GM21390 (cell line): Measurements from ENCODE around the gene NLK.
"Not testable (repeated sequence)": the region's sequence is repeated elsewhere in the genome, so short reads cannot be mapped to it uniquely, and the experiment has no call there.

Source experiments
- ATAC-seq: cut with Tn5 transposase; IDR thresholded peaks from one replicate; pipeline ENCODE4 v1.9.1; 2021; ENCODE audit not compliant: unreplicated experiment

The NLK gene

DNA sequence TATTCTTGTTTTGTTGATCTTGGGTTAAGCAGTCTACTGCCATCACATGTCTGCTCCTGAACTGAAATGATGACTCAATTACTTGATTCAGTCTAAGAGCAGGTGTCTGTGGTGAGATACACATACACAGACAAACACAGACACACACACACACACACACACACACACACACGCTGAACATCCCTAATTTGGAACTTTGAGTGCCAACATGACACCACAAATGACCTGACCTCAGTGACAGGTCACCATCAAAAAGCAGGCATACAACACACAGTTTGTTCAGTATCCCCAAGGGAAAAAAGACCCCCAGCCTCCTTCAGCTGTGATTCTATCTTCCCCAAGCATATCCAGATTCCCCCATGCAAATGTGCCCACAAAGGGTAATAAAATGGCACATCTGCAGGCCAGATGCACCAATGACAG lies 146.4 kb downstream of the NLK start:
- no peak for ATAC-seq

DNA sequence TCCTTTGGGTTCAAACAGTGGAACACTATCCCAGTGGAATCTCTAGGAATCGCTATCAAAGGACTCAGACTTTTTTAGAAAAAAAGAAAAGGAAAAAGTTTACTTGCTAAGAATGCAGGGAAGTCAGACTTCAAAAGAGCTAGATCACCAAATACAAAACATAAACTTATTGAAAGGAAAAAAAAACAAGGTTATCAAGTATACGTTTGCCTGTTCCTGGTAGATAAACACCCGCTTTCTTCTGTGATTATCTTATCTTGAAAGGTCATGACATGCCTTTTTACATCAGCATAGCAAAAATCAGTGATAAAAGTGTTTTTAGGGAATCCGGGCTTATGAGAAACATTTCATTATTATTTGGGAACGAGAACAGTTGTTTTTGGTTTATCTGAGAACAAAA lies 147.2 kb downstream of the NLK start:
- no peak for ATAC-seq

DNA sequence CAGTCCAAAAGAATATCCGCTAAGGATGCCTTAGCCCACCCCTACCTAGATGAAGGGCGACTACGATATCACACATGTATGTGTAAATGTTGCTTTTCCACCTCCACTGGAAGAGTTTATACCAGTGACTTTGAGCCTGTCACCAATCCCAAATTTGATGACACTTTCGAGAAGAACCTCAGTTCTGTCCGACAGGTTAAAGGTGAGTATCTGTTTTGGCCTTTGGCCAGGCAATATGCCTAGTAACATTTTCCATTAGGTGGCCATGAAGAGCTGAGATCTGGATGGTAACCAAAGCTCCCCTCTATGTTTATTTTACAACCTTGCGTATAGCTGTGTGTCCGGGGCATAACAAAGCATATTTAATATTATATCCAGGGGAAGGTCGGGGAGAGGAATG lies 148.5 kb downstream of the NLK start:
- ATAC-seq, result no peak

DNA sequence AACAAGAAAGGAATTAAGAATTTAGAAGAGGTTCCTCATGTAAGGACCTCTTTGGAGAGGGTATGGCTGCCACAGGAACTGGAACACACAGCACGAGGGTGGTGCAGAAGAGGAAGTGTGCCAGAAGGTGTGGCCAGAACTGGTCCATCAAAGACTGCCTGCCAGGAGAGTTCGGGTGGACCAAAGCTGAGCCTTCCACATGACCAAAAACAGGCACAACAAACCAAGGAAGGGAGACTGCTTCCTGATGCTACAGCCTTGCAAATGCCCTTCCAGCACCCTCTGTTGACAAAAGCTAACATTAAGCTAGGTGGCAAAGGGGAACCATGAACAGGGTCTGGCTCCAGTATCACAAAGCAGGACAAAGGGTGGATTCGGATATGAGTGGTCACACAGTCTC lies 150.8 kb downstream of the NLK start:
- no peak for ATAC-seq

DNA sequence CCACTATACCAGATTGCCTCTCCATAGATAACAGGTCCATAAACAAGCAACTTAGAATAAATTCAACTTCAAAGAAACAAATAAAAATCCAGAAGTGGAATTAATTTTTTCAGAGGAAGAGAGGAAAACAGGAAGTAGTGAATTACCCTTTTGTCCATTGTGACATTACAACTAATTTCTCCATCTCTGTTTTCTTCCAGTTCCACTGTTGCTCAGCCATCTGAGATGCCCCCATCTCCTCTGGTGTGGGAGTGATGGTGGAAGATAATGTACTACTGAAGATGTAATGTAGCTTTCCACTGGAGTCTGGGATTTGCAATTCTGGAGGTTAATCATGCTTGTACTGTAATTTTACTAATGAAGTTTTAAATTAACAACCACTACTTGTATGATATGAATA lies 151.9 kb downstream of the NLK start:
- ATAC-seq, result no peak

DNA sequence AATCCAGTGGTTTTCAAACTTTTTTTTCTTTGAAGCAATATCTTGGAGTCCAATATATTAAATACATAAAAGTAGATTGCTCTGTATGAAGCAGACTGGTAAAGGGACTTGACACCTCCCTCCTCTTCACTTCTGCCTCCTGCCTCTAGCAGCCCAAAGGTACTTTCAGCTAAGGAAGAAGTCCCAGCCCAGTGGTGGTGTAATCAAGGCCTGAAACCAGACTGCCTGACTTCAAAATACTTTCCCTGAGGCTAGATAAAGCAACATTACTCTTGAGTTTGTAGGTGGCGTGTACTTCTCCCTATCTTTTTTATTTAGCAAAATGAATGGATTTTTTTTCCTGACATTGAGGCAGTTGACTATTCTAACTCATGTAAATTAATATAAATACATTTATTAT lies 154.2 kb downstream of the NLK start:
- no peak for ATAC-seq

DNA sequence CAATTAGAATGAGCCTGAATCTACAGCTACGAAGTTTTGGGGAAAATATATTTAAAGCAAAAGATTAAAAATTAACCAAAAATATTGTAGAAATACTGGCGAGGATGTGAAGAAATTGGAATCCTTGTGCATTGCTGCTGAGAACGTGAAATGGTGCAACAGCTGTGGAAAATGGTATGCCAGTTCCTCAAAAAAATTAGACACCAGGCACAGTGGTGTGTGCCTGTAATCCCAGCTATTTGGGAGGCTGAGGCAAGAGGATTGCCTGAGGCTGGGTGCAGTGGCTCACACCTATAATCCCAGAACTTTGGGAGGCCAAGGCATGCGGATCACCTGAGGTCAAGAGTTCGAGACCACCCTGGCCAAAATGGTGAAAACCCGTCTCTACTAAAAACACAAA lies 156.6 kb downstream of the NLK start:
- ATAC-seq, result no peak

DNA sequence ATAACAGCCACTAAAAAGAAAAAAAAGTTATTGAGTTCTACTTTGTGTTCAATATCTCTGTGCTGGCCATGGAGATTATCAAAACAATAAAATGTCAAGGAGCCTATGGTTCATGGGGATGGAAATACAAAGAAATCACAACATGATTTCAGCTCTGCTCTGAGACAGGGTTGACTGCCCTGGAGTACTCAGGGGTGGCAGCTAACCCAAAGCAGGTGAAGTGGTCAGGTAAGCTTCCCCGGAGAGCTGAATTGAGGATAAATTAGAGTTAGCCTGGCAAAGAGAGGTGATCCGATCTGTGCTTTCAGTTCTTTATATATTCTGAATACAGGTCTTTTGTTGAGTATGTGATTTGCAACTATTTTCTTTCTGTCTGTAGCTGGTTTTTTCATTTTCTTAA lies 157.3 kb downstream of the NLK start:
- ATAC-seq, result no peak

DNA sequence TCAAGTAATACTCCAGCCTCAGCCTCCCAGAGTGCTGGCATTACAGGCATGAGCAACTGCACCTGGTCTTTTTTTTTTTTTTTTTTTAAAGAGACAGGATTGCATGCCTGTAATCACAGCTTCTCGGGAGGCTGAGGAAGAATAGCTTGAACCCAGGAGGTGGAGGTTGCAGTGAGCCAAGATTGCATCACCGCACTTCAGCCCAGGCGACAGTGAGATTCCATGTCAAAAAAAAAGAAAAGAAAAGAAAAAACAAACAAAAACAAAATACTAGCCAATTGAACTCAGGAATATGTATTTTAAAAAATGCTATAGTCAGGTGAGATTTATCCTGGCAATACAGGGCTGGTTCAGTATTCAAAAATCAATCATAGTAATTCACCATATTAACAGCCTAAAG lies 158.8 kb downstream of the NLK start:
- no peak for ATAC-seq

DNA sequence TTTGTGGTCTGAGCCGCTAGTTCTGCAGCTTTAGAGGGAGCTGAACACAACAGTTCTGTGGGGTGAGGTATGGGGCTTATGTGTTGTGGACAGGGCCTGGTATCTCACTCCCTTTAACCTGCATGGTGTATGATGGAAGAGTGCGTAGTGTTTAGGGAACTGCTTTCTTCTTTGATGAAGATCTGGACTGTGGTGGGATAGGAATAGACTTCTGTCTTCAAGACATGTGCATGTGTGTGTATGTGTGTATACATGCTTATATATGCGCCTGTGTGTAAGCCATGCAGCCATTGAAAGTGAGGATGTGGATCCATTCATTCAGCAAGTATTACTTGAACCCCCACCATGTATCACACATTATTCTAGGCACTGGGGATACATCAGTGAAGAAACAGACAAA lies 161.8 kb downstream of the NLK start:
- ATAC-seq, result no peak

DNA sequence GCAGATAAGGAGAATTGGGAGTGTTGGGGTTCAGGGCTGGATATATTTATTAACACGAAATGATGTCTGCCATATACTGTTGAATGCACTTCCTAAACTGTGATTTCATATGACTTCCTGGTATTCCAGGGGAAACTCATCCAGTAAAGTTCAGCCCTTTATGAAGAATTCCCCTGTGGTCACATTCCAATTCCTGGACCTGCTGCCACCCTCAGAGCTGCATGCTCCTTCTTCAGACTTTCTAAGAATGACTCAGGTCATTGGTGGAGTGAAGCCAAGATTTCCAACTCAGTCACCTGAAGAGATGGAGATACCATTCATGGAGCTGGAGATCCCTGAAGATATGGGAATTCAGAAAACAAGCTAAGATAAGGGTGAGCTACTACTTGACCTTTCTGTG lies 162.3 kb downstream of the NLK start:
- no peak for ATAC-seq

DNA sequence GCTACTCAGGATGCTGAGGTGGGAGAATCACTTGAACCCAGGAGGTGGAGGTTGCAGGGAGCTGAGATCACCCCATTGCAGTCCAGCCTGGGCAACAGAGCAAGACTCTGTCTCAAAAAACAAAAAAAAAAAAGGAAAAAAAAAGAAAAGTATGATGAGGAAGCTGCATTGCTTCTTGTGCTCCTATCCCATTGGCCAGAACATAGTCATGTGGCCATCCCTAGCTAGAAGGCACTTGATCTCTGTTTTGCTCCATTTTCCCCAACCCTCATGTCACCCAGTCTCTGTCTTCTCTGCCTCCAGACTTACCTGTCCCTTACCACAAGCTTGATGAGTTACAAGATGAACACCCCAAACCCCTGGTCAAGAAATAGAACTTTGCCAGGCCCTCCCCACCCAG lies 163.8 kb downstream of the NLK start:
- no peak for ATAC-seq

DNA sequence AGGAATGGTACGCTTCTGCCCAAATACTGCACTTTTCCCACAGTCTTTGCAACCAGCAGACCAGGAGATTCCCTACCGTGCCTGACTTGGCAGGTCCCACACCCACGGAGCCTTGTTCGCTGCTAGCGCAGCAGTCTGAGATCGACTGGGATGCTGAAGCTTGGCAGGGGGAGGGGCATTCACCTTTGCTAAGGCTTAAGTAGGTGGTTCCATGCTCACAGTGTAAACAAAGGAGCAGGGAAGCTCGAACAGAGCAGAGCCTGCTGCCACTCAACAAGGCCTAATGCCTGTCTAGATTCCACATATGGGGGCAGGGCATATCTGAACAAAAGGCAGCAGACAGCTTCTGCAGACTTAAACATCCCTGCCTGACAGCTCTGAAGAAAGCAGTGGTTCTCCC lies 169.3 kb downstream of the NLK start:
- no peak for ATAC-seq

DNA sequence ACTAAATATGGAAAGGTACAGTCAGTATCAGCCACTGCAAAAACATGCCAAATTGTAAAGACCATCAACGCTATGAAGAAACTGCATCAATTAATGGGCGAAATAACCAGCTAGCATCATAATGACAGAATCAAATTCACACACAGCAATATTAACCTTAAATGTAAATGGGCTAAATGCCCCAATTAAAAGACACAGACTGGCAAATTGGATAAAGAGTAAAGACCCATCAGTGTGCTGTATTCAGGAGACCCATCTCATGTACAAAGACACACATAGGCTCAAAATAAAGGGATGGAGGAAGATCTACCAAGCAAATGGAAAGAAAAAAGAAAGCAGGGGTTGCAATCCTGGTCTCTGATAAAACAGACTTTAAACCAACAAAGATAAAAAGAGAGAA lies 171.1 kb downstream of the NLK start:
- not testable (repeated sequence) for ATAC-seq

DNA sequence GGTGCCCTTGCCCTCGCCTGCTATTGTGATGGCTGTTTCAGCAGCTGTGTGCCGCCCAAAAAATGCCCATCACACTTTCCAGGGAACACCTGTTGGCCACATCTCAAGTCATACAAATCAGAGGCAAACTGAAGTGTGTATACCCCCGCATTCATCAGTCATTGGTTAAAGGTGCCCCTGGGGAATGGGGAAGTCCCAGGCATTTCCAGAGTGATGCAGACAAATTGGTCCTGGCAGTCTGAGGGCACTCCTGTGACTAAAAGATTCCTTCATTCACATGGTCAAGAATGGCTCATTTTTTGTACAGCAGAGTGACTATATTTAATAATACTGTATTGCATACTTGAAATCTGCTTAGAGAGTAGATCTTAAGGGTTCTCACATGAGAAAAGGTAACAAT lies 173.6 kb downstream of the NLK start:
- no peak for ATAC-seq

DNA sequence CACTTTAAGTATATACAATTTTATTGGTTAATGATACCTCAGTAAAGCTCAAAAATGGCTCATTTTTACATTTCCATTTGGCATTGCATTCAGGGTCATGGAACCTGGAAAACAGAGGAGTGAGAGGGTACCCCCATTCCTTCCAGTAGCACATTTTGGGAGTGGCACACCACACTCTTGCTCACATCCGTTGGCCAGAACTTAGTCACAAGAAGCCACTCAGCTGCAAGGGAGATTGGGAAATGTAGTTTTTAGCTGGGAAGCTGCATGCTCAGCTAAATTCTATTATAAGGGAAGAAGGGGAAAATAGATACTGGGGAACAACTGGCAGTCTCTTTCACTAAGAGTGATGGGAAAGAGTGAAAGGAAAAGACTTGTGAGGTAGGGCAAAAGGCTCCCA lies 174.1 kb downstream of the NLK start:
- no peak for ATAC-seq

DNA sequence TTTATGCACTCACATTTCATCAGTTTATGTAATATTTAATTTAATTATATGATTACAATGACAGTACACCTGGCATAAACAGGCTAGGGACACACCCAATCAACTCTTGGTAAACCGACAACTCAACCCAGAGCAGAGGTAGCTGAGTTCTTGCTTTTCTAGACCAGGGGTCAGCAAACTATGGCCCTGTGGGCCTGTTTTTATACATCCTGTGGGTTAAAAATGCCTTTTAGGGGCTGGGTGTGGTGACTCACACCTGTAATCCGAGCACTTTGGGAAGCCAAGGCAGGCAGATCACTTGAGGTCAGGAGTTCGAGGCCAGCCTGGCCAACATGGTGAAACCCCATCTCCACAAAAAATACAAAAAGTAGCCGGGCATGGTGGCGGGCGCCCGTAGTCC lies 177.3 kb downstream of the NLK start:
- no peak for ATAC-seq

DNA sequence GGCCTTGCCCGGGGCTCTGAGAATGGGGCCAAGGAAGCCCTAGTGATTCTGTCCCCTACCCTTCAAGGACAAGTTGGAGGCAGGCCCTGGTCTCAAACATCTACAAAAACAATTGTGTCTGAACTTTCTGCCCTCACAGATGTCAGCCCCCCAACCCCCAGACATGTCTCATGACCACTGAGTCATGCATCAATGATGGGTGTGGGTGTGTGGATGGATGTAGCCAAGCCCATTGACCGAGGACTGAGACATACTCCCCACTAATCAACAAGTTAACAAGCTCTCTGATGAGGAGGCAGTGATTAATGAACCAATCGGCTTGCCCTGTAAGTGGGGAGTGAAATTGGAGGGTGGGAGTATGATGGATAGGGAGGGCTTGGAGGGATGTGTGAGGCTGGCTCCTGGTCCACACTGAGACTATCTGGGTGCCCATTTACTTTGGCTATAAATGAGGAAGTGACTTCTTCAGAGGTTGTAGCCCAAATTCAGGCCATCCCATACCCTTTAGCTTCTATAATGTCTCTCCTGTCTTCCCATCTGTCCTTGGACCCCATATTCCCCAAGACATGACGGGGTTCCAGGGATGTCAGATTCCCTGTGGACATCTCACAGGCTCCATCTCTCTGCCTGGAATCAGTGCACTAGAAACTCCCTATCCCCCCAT lies 179.4 kb downstream of the NLK start:
- no peak for ATAC-seq

DNA sequence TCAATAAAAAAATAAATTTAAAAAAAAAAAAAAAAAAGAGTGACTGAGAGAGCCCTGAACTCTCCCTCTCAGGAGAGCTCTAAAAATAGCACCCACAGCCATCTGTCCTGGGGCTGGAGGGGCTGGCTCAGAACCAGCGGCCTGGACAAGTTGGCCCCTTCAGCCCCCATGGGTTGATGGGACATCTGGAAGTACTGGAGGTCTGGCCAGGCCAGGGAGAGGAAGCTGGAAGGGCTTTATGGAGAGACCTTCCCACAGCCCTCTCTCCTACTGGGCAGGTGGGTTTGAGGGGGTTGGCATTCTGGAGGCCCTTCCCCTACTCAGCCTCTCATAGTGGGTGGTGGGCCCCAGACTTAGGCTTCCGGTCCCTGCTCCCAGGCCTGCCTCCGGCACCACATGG lies 182.8 kb downstream of the NLK start:
- ATAC-seq, result no peak

DNA sequence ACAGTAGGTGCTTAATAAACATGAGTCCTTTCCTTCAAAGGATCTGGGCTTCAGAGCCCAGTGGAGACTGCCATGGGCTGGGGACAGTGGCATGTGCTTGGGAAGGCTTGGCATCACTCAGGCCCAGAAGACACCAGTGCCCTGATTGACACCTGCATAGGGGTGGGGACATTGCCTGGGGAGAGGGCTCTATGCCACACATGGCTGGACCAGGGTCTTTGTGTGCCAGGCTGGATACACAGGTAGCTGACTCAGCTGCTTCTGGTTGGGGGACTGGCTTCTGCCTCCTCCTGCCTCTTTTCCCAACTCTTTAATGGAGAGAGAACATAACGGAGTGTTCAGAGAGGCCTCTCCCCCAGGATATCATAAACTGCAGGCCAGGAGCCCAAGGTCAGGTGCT lies 183.4 kb downstream of the NLK start:
- no peak for ATAC-seq

DNA sequence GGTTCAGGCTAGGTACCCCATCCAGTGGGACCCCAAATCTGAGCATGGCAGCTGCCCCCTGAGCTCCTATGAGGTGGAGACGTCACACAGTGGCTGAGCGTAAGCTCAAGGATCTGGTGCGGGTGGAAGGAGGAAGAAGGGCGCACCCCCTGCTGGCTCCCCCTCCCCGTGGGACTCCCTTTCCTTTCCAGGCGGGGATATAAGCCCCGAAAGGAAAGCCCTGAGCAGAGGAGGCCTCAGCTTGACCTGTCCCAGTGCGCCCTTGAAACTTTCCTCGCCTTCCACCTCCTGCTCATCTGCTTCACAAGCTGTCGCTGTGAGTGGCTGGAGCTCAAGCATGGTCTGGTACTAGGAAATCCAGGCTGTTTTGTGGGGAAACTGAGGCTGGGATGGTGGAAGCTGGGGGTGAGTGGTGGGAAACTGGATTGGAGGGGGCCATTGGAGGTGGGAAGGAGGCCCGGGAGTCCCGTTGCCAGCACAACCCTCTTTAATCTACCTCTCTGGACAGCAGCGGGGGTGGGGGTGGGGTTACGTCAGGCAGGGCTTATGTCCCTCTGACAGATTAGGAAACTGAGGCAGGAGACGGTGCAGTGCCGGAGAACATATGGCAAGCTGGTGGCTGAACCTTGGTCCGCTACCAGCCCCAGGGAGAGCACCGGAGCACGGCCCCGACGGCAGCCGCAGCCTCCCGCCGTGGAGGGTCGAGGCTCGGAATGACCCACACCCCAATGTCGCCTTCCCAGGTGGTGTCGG lies 184.3 kb downstream of the NLK start:
- ATAC-seq, result no peak

DNA sequence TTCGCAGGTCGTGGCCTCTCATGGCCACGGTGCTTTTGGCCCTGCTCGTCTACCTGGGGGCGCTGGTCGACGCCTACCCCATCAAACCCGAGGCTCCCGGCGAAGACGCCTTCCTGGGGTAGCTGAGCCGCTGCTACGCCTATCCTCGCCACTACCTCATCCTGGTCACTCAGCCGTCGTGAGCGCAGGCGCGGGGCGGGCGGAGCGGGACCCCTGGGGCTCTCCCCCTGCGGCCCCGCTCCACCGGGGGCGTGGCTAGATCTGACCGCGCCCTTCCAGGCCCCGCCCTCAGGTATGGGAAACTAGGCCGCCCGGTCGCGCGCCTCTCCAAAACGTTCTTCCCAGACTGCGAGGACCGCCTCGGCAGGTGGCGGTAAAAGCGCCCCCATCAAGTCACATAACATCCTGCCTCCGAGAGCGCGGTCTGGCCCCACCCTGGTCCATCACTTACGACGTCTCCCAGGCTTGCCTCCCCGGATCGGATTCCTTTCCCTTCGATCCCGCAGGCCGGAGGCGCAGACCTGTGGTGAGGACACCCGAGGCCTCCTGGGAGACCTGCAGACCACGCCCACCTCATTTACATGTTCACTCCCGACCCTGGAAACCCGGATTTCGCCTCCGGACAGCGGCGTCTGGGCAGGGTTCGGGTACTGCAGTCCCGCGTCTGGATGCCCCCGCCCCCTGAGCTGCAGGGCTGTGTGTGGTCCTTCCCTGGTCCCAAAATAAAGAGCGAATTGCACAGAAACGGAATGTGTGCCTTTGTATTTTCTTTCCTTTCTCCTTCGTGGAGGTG lies 185.0 kb downstream of the NLK start:
- ATAC-seq, result no peak
